NCI-H187 (cell line): Measurements from ENCODE around the gene INPP5A.

Experiments used
- DNase-seq, 2 experiments: peaks; one replicate each; lab custom pipeline; 2025; lab: John Stamatoyannopoulos, UW

The INPP5A gene

GRCh38 chr10:132708936-132709335 is 171.3 kb downstream of the INPP5A start:
- no peak for DNase-seq

- DNase-seq: no peak
Measured at GRCh38 chr10:132709471-132709951, 171.9 kb downstream of the INPP5A start.

- DNase-seq: no peak
Measured at GRCh38 chr10:132710036-132710686, 172.6 kb downstream of the INPP5A start.

GRCh38 chr10:132710746-132711612 is 173.4 kb downstream of the INPP5A start:
- no peak for DNase-seq

GRCh38 chr10:132711613-132712121 is 174.1 kb downstream of the INPP5A start:
- DNase-seq: no peak

GRCh38 chr10:132712291-132712690 is 174.7 kb downstream of the INPP5A start:
- DNase-seq: no peak

- no peak for DNase-seq
Measured at GRCh38 chr10:132712743-132713142, 175.2 kb downstream of the INPP5A start.

GRCh38 chr10:132713421-132714095 is 176.0 kb downstream of the INPP5A start:
- DNase-seq: no peak

- no peak for DNase-seq
Measured at GRCh38 chr10:132714096-132714985, 176.8 kb downstream of the INPP5A start.

GRCh38 chr10:132714986-132715775 is 177.6 kb downstream of the INPP5A start:
- DNase-seq: no peak

- no peak for DNase-seq
Measured at GRCh38 chr10:132715776-132716680, 178.4 kb downstream of the INPP5A start.

GRCh38 chr10:132716691-132717490 is 179.3 kb downstream of the INPP5A start:
- no peak for DNase-seq

- DNase-seq: no peak
Measured at GRCh38 chr10:132721725-132722124, 184.1 kb downstream of the INPP5A start.

- DNase-seq: peak; percentile 12 to 50
Measured at GRCh38 chr10:132722394-132723329, 185.1 kb downstream of the INPP5A start.

- DNase-seq: no peak
Measured at GRCh38 chr10:132723330-132723970, 185.9 kb downstream of the INPP5A start.

GRCh38 chr10:132724446-132724845 is 186.9 kb downstream of the INPP5A start:
- no peak for DNase-seq

- DNase-seq: no peak
Measured at GRCh38 chr10:132725202-132725601, 187.6 kb downstream of the INPP5A start.
